Activated gamma-delta T cell treated with Interleukin-2 at 50 U/mL for 16 hours (primary cell): ENCODE data around the gene ULBP2.
"Not testable (repeated sequence)": the region's sequence is repeated elsewhere in the genome, so short reads cannot be mapped to it uniquely, and the experiment has no call there.

ENCODE experiments used
- DNase-seq: peaks from one replicate; pipeline ENCODE4 v3.0.0-alpha.2; 2020

The ULBP2 gene

DNA sequence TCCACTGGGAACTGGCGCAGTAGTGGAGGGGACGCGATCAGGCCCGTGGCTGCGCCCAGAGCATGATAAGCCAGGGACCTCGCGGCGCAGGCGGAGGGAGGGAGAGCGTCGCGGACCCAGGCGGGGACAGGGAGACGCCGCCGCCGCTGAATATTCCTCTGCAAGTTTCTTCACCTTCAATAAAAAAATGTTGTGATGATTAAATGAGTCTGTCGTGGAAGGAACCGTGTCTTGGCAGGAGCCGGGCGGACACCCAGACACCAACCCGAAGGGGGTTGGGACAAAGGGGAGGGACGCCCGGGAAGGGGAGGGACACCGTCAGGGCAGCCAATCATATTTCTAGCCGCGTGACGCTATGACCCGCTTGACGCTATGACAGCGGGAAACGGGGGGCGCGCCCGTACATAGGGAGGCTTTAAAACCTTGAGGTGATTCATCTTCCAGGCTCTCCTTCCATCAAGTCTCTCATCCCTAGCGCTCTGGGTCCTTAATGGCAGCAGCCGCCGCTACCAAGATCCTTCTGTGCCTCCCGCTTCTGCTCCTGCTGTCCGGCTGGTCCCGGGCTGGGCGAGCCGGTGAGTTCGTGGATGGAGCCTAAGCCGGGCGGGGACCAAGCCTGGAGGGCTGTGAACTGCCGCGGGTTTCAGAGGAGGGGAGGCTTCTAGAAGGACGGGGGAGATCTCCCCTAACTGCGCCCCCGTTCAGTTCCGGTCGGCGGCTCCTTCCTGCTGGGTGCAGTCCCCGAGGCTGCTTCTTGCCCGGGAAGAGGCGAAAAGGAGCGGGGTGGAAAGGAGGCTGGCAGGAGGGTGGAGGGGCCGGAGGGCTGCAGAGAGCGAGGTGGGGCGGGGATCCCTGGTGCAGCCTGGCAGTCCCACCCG, at the start of gene ULBP2:
ULBP2 (plus strand) TSS at position 432 of the 878 bp plus-strand sequence; CDS start at position 491, 59 bp downstream.
- peak; percentile 86 for DNase-seq

DNA sequence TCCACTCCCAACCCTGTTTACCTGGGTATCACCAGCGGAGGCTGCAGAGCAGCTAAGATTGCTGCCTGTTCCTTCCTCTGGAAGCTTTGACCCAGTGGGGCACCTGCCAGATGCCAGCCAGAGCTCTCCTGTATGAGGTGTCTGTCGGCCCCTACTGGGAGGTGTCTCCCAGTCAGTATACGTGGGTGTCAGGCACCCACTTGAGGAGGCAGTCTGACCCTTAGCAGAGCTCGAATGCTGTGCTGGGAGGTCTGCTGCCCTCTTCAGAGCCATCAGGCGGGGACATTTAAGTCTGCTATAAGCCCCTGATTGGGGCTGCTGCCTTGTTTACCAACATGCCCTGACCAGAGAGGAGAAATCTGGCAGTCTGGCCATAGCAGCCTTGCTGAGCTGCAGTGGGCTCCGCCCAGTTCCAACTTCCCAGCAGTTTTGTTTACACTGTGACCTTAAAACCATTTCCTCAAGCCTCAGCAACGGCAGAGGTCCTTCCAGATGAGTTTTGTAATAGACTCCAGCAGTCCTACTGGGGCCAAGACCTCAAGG, 46.7 kb upstream of the ULBP2 start:
- no peak for DNase-seq

DNA sequence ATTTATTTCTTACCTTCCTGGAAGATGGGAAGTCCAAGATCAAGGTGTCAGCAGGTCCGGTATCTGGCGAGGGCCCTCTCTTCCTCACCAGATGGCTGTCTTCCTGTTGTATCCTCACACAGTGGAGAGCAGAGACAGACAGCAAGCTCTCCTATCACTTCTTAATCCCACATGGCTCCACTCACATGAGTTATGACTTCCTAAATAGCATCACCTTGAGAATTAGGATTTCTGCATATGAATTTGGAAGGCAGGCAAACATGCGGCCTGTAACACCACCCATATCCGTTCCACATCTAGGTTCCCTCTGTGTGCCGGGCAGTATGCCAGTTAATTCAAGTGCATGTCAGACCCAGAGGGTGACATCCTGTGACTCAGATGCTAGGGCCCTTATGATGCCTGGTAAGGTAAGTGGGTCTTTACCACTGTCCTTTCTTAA, 46.0 kb upstream of the ULBP2 start:
- peak; percentile 52 for DNase-seq

DNA sequence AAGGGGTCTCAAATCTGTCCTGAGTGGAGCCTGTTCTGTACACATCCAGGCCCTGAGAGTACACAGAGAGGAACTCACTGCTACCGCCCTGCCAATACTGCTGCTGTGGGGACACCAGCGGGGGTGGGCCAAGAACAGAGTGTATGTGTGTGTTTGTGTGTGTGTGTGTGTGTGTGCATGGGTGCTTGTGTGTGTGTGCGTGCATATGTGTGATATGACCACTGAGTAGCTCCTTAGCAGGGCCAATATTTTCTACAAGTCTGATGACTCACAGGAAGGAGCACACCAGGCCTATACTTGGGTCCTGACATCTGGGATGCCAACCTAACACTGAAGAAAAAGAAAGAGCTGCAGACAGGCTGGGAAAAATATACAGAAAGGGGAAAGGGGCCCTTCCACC, 45.3 kb upstream of the ULBP2 start:
- no peak for DNase-seq

- no peak for DNase-seq
Observed at GRCh38 chr6:149897015-149897697, 44.7 kb upstream of the ULBP2 start.

- no peak for DNase-seq
Observed at GRCh38 chr6:149897855-149898744, 43.7 kb upstream of the ULBP2 start, which contains the start of gene RAET1E. Gene RAET1E (minus strand): TSS chr6:149898113. CDS start chr6:149890901, 7,212 bp downstream.

- DNase-seq, result no peak
Observed at GRCh38 chr6:149898966-149899365, 42.8 kb upstream of the ULBP2 start.

GRCh38 chr6:149899486-149899885, 42.3 kb upstream of the ULBP2 start:
- DNase-seq, result no peak

DNA sequence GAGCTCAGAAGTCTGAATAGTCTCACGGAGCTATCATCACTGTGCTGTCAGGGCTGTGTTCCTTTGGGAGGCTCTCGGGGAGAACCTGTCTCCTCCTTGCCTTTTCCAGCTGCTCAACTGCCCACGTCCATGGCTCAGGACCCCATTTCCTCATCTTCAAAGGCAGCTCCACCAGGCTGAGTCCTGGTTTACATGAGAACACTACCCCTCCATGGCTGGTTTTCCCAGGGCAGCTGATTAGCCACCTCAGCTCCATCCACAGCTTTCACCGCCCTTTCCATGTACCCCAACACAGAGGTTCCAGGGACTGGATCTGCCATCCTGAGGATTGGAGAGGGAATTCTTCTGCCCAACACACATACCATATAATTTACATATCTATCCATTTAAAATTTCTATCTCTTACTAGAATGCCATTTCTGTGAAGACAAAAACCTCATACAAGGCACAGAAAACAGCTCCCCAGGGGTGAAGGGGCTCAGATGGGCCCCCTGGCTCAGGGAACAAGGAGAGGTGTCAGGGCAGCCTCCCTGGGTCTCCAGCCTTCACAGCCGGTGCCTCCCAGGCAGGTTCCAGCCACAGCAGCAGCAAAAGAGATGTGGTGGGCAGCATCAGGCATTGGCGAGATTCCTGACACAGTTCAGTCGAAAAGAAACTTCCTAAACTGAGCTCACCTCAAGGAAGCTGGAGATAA, 41.7 kb upstream of the ULBP2 start:
- DNase-seq, result no peak

GRCh38 chr6:149900620-149901443, 41.0 kb upstream of the ULBP2 start:
- no peak for DNase-seq

- DNase-seq, result no peak
Observed at GRCh38 chr6:149901444-149902140, 40.2 kb upstream of the ULBP2 start.

DNA sequence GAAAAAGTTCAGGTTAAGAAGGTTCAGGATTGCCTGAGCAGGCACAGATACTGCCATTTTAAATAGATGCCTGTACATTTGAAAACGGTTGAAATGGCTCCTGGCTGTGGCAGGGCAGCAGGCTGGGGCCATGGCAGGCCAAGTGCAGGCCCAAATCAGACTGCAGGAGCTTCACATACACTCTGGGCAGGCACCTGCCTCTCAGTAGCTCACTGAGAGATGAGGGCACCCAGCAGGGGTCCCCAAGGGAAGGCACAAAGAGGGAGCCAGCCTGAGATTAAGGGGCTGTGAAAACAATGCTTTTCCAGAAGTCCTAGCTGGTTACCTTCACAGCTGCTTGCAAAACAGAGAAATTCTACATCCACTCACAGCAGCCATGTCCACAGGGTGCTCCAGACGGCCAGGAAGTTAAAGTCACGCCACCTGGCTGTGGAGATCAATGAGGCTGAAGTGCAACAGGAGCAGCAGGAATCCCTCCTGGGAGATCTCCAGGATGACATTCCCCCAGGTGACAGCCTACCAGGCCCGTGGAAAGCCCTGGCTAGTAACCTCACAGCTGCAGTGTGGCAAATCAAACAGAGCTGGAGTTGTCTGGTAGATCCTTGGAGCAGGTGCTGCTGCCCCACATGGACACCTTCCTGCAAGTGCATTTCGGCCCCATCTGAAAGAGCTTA, 37.7 kb upstream of the ULBP2 start:
- DNase-seq, result no peak

- DNase-seq, result no peak
Observed at GRCh38 chr6:149904661-149905370, 37.0 kb upstream of the ULBP2 start.

DNA sequence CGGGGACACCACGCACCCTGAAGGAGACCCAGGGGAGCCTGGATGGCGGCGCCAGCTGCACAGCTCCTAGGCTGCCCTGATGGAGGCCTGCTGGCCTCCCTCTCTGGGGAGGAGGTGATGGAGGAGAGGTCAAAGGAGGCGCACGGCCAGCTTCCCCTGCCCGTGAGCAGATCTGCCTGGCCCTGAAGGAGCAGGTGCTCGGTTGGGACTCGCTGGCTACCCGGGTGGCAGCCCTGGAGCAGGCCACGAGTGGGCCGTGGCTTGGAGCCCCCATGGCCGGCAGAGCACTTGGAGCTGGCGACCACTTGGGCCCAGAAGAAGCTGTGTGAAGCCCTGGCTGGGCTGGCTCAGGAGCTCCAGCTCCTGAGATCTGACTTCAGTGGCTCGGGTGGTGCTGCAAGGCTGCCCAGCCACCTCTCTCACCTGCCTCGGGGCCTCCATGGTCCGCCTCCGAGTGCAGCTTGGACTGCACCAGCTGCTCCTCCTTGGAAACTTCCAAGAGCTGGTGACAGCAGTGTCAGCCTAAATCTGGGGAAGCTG, 36.4 kb upstream of the ULBP2 start:
- no peak for DNase-seq

DNA sequence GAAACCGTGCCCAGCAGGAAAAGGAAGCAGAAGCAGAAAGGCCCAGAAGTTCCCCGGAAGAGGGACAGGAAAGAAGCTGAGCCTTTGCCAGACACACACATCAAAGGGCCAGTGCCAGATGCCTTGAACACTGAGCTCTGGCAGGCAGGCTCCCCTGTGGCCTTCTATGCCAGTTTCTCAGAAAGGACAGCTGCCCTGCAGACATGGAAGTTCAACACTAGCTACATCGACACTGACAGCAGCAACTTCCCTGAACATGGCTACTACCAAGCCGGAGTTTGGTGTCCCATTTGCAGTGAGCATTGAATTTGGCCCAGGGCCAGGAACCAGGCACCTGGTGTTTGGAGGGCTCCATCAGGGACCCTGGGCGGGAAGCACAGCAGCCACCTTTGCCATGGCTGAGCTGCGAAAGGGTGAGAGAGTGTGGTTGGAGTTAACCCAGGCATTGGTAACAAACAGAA, 35.9 kb upstream of the ULBP2 start:
- DNase-seq, result no peak

GRCh38 chr6:149906405-149906804, 35.4 kb upstream of the ULBP2 start:
- DNase-seq, result no peak

DNA sequence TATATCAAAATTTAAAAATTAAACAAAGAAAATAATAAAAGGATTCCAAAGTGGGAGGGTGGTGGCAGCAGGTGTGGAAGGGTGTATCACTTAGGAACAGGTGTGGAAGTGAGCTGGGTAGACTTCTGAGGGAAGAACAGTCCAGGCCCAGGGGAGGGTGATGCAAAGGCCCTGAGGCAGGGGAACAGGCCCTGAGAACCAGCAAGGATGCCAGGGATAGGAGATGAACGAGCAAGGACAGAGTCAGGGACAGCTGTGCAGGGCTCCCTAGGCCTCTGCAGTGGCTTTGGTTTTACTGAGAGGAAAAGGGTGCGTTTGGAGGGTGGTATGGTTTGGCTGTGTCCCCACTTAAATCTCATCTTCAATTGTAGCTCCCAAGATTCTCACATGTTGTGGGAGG, 34.5 kb upstream of the ULBP2 start:
- no peak for DNase-seq

DNA sequence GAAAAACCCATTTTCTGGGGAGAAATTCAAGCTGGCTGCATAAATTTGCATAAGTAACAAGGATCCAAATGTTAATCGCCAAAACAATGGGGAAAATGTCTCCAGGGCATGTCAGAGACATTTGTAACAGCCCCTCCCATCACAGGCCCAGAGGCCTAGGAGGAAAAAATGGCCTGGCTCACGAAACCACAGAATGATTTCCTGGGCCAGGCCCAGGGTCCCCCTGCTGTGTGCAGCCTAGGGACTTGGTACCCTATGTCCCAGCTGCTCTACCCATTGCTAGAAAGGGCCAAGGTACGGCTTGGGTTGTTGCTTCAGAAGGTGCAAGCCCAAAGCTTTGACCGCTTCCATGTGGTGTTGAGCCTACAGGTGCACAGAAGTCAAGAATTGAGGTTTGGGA, 33.3 kb upstream of the ULBP2 start:
- DNase-seq, result not testable (repeated sequence)
